T-helper 2 cell treated with Interferon-gamma antibody and Interleukin-4, amounts not matched to agents 100 ng/mL and 5 ng/mL, for 36 hours (primary cell): ENCODE data around the gene NACA. TPM values are rescaled to one million over a fixed set of nuclear protein-coding genes. Genes with fewer than 3 reads are reported as not detected.

Source experiments
- intact Hi-C: fragments of 100-400 bp; cut with micrococcal nuclease; formaldehyde crosslinking; loops from one replicate; pipeline ENCODE4 v1.15.1; 2023
- total RNA-seq: library from RNA; stranded (reverse); gene quantifications from 2 replicates; pipeline ENCODE4 v1.2.3, GENCODE V29; 2022

Gene NACA
- 851 and 898 TPM in 2 replicates for total RNA-seq

DNA sequence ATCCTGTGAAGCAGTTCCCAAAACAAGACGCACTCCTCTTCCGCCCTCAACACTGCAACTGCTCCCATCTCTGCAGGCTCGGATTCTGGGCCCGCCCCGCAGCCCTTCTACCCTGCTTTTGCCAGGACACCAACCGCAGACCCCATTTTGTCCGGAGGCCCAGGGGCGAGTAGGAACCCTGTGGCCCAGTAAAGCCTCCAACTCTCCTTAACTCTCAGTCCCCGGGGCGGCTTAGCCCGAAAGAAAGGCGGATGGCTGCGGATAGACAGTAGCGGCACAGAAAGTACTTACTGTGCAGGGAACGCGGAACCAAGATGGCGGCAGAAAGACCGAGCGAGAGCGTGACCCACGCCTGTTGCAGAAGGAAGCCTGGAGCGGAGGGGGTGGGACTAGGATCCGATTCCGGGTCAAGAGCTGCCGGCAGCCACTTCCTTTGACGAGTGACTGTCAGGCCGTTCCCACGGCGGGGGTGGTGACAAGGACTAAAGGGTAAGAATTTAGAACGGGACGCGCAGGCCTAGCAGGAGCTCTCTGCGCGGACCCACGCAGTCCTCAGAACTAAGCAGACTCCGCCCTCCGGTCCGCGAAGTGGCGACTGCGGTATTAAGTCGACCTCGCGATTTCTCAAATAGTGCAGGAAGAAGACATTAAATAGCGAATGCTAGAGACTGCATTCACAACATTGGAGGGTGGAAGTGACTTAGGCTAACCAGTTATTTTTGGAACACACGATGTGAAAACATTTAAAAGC is at the start of gene NACA:
Gene NACA, minus strand, starts transcription at position 328 of the 751 bp plus-strand sequence. CDS start 778 bp downstream, outside the sequence.
- intact Hi-C loops = loop anchor here (1.0 to 5.0 kb wide), 5 partner anchors 27 to 362 kb away; partner anchors contain the start of genes NAB2, PRIM1 and PTGES3

DNA sequence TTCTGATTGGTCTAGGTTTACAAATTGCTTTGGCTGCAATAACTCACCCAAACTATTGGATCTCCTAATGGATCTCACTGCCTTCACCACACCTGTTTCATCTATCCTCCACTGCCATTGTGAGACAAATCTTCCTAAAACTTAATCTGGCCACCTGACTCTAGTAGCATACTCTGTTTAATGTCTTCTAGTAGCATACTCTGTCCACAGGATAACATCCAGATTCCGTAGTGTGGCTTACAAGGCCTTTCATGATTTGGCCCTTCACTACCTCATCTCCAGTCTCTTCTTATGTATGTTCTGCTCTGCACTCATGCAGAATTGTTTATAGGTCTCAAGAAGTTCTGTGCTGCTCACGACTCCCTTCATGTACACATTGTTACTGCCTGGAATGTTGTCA is 48.0 kb upstream of the NACA start:
- intact Hi-C loops = no loop called here

DNA sequence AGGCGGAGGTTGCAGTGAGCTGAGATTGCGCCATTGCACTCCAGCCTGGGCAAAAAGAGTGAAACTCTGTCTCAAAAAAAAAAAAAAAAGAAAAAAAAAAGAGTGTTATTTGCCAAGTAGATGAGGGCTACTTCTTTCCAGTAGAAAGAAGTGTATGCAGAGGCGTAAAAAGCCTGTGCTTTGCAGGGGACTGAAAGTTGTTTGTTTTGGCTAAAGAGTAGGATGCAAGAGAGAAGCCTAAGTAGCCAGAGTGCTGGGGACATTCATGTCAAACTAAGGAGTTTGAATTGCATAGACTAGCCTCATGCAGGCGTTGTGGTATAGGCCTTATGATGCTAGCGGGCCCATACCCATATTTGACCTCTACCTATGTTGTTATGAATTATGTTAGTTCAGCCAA is 47.5 kb upstream of the NACA start:
- intact Hi-C loops = no loop called here

DNA sequence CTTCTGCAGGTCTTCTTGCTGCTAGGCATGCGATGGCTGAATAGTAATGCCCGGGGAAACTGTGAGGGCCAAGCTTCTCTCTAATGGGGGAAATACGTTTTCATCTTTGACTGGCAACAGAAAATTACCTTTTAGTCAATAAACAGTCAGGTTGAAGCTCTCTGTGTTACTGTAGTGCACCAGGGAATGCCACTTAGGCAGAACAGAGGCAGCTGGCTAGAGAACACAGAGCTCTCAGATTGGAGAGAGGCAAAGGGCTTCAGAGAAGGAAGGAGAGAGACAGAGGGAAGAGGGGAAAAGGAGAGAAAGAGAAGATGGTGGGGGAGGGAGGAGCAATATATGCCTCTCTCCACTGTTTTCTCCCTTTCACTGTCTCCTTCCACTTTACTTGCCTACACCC is 44.8 kb upstream of the NACA start:
- intact Hi-C loops = no loop called here

DNA sequence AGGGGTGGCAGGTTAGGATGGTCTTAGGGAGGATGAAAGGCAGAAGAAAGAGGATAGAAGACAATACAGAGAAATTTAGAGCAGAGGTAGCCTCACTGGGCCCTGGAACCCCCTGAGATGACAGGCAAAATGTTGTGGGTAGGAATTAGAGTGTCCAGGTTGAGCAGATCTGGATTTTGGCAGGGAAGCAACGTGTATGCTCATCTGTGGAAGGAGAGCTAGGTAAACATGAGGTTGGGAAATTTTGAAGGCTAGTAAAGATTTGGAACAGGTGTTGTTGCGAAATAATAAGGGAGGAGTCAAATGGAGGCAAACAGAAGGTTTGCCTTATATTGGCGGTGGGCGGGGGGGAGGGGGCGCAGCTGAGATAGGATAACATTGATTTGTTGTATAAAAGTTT is 43.3 kb upstream of the NACA start:
- intact Hi-C loops = no loop called here

DNA sequence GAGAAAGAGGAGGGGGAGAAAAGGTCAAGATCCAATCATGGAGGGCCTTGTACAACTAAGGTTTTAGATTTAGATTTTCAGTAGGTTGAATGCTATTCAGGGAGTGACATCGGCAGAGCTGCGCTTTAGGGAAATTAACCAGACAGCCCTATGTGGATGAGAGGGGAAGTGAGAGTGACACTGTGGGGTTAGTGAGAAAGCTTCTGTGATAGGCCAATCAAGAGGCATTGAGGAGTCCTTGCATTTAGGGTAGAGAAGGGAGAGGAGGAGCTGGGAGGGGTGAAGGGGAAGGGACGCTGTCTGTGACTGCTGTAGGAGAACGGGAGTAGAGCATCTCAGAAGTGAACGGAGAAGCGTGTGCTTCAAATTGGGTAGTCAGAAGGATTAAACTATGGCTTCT is 41.4 kb upstream of the NACA start:
- intact Hi-C loops = no loop called here

DNA sequence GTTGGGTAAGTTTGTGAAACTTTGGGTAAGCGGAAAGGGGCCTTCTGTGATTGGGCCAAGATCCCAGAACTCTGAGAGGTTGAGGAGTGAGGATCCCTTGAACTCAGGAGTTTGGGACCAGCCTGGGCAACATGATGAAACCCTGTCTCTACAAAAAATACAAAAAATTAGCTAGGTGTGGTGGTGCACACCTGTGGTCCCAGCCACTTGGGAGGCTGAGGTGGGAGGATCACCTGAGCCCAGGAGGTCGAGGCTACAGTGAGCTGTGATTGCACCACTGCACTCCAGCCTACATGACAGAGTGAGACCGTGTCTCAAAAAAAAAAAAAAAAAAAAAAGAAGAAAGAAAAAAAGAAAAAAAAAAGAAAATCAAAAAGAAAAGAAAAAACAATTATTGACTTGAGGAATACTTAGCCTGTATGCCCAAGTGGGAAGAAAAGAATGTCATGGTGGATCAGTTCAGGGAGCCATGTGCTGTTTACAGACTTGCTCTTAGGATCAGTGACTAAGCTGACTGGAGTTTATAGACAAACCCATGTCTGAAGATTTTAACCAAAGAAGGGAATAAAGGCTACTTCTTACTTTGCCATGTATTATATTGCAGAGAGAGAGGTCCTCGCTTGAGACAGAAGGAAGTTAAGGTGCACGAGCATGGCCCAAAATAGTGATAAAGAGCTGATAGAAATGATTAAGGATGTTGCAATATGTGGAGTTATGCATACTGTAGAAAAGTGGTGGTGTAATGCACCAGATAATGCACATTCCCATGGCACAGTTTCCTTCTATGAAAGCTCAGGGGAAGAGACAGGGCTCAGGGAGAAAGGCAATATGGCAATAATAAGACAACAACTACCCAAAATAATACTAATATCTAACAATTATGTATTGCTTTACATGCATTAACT is 38.9 kb upstream of the NACA start:
- intact Hi-C loops = no loop called here

DNA sequence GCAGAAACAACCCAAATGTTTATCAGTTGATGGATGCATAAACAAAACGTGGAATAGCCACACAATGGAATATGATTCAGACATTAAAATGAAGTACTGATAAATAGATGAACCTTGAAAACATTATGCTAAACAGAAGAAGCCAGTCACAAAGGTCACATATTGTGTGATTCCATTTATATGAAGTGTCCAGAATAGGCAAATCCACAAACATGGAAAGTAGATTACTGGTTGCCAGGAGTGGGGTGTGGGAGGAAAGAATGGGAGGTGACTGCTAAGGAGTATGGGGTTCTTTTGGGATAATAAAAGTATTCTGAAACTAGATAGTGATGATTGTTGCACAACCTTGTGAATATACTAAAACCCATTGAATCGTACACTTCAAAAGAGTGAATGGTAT is 36.7 kb upstream of the NACA start:
- intact Hi-C loops = no loop called here

DNA sequence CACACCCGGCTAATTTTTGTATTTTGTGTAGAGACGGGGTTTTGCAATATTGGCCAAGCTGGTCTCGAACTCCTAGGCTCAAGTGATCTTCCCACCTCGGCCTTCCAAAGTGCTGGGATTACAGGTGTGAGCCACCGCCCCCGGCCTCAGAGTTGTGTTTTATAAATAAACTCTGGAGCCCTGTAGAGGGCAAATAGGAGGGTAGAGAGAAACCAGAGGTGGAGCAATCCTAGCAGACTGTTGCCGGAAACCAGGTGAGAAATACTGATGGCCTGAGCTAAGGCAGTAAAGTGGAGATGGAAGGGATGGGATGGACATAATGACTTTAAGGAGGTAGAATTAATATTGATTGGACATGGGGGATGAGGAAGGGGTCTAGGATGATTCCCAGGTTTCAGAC is 35.4 kb upstream of the NACA start:
- intact Hi-C loops = no loop called here

DNA sequence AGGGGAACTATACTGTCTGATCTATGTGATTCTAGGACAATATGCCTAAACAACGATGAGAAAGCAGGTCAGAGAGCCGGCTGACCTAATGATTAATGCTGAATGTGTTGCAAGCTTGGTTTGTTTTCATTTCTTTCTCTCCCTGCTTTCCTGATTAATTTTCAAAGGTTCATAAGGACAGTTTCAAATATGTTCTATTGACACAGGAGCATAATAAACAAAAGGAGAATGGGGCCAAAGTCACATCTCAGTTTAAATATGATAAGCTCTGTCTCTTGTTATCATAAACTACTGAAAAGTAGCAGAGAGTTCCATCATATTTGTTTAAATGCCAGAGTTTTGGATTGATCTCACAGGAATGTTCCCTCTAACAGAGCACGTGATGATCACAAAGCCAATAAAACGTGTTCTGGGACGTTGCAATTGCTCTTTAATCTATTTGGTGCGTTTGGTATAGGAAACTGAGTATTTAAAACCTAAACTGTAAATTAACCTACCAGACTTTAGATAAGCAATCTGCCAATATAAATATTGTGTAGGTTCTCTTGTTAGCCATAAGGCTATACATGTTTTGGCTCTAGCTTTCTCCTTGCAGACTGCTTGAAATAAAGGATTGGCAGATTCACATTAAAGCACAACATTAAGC is 34.3 kb upstream of the NACA start:
- intact Hi-C loops = no loop called here

DNA sequence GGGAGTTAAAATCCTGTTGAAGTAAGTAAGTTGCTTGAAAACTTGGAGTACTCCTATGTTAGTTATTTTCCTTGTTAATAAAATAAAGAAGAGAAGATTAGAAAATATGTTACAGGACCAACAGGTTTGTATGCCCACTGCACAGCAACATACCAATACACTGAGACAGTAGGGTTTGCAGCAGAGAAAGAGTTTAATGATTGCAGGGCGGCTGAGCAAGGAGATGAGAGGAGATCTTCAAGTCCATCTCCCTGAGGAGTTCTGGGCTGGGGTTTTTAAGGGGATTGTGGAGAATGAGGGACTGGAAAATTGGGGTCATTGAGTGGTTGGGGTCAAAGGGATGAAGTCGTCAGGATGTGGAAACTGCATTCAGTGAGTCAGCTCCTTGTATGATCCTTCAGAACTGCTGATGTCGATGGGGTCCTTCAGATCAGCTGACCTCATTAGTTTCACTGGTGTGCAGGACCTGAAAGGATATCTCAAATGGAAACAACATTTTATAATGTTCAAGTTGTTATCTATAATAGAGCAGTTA is 33.7 kb upstream of the NACA start:
- intact Hi-C loops = no loop called here

DNA sequence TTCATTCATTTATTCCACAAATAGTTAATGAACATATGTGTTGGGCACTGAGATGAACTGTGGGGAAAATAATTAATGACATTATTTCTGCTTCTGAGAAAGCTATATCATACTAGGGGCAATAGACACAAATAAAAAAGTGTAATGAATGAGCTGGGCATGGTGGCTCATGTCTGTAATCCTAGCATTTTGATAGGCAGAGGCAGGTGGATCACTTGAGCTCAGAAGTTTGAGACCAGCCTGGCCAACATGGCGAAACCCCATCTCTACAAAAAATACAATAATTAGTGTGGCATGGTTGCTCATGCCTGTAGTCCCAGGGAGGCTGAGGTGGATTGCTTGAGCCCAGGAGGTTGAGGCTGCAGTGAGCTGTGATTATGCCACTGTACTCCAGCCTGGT is 32.9 kb upstream of the NACA start:
- intact Hi-C loops = loop anchor here (1.0 kb wide), 3 partner anchors 229 to 353 kb away; partner anchors contain the start of genes STAT6 and ZBTB39

DNA sequence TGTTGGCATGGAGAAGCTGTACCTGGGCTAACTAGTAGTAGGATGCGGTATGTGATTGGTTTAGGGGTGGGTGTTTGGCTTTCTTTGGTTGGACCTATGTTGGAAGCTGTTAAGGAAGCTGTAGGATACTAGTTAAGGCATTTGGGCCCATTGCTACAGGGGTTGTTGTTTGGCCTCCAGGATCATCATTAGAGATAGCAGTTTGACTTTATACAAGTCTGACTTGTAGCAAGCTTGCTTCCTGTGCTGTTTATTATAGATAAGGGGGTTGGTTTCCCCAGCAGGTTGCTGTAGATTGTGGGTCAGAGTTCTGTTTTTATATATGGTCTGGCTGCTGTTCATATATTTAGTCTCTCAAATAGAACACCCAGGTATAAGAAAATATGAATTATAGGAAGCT is 28.5 kb upstream of the NACA start:
- intact Hi-C loops = loop anchor here (5.0 kb wide), 2 partner anchors 309 to 374 kb away; partner anchors contain the start of gene LRP1

DNA sequence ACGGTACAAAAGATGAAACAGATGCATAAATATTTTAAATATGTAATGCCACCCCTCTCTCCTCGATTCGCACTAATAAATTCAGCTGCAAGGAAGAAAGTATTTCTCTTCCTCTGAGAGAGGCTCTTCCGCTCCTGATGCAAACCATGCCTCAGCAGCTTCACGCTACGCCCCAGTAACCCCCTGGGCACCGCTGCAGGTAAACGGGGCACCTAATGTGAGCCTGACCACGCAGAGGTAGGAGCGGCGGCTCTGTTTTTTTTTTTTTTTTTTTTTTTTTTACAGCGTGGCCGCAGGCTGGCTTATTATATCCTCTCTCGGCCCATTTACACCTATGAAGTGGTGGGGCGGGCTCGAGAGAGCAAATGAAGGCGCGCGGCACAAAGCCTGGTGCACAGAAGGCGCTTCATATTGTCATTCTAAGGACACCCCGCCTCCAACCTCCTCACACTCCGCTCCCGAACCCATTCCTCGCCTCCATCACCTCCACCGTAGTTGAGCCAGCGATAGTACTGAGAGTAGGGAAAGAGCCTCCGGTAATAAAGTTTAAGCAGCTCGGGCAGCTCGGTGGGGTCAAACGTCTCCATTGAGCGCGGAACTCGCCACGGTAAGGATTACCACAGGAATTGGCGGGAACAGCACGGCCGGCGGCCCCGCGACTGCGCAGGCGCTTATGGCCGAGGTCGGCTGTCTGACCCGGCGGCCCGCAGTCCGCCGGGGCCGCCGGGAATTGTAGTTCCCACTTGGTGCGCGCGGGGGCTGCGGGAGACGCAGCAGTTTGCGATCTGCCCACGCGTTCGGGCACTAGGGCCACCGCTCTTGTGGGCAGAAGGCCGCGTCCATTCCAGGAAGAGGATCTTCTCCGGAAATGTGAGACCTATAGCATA is 26.9 kb upstream of the NACA start, which contains the start of gene PRIM1:
Gene PRIM1, minus strand, starts transcription at position 612 of the 887 bp plus-strand sequence. Its CDS starts 25 bp downstream, at position 587.
- intact Hi-C loops = loop anchor here (1.0 to 5.0 kb wide), 6 partner anchors 27 to 375 kb away; partner anchors contain the start of genes LRP1, NACA and PTGES3

DNA sequence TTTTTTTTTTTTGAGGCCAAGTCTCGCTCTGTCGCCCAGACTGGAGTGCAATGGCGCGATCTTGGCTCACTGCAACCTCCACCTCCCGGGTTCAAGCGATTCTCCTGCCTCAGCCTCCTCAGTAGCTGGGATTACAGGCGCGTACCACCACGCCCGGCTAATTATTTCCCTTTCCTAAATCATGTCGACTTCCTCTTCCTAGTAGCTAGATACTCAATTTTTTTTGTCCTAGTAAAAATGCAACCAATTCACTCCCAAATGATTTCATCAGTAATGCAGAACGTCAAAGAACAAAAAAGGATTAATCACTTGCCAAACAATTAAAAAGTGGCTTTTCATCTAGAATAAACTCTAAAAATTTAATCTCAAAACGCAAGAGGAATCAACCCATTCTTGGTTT is 25.5 kb upstream of the NACA start:
- intact Hi-C loops = loop anchor here (2.0 to 5.0 kb wide), 3 partner anchors 104 to 377 kb away; partner anchors contain the start of gene LRP1

DNA sequence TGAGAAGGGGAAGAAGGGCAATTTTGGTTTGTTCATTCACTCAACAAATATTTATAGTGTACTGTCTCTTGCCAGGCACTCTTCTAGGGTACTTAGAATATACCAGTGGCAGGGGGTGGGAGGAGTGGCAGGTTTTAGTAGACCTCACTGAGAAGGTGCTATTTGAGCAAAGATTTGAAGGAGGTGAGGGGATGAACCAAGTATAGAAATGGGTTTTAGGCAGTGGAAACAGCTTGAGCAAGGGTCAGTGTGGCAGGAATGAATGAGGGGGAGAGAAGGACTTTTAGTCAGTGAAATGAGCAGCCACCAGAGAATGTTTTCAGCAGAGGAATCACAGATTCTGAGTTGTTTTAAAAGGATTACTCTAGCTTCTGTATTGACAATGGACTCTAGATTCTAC is 24.8 kb upstream of the NACA start:
- intact Hi-C loops = loop anchor here (2.0 to 5.0 kb wide), 3 partner anchors 103 to 377 kb away; partner anchors contain the start of gene LRP1

DNA sequence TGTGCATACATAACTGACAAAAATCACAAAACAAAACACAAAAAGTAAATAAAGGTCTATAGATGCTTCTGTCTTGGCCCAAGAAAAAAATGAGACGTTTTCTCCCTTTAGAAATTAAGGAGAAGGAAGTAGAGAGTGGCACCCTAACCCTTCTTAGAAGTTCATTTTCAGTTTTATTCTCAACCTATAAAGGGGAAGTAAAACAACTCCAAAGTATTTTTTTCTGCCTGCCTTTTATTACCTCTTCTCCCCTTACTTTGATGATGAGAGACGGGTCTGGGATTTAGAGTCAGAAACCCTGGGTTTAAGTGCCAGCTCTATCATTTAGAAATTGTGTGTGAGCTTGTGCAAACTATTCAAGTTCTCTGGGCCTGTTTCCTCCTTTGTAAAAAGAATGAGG is 24.3 kb upstream of the NACA start:
- intact Hi-C loops = no loop called here

DNA sequence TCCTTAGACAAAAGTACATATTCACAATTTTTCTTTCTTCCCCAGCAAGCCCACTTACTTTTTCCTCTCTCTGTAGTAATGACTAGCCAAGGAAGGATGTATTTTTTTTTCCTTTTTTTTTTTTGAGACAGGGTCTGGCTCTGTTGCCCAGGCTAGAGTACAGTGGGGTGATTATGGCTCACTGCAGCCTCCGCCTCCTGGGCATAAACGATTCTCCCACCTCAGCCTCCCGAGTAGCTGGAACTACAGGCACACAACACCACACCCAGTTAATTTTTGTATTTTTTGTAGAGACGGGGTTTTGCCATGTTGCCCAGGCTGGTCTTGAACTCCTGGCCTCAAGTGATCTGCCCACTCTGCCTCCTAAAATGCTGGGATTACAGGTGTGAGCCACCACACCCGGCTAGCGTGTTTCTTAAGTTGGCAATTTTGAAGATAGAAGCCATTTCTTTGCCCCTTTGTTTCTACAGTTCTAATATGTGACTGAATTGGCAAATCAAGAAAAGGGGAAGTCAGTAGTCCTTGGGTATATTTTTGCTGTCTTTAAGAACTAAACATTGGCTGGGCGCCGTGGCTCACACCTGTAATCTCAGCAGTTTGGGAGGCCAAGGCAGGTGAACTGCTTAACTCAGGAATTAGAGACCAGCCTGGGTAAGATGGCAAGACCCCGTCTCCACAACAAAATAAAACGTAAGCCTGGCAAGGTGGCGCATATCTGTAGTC is 3.2 kb upstream of the NACA start:
- intact Hi-C loops = loop anchor here (5.0 kb wide), 1 partner anchor 359 kb away; the partner anchor contains the start of gene NAB2

DNA sequence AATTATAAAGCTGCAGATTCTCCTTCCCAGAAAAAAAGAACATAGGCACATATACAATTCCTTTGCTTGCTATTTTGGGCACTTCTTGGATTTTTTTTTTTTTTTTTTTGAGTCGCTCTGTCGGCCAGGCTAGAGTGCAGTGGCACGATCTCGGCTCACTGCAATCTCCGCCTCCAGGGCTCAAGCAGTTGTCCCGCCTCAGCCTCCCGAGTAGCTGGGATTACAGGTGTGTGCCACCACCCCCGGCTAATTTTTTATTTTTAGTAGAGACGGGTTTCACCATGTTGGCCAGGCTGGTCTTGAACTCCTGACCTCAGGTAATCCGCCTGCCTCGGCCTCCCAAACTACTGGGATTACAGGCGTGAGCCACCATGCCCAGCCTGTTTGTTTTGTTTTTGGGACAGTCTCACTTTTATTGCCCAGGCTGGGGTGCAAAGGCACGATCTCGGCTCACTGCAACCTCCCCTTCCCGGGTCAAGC is 1.1 kb upstream of the NACA start:
- intact Hi-C loops = loop anchor here (5.0 kb wide), 1 partner anchor 361 kb away; the partner anchor contains the start of gene NAB2
